Body of pancreas (tissue), 4 donors: ENCODE data around the gene TMEM178B.

Experiments used
- POLR2A ChIP-seq, 3 donors: fragments of 450-650 bp; IDR thresholded peaks; one replicate each; pipeline ENCODE4 v1.6.1; 2016; ENCODE audit warnings: antibody characterized with exemption in 3 of 3, mild to moderate bottlenecking in 2 of 3
- TF ChIP-seq, protein P1 (sequence below), 7 experiments: fragments of 450-650 bp in 4 of 7; fragments of 200-600 bp in 3 of 7; sonication (generic) in 3 of 7; IDR thresholded peaks; one replicate each; pipeline ENCODE4 v1.5.1; 2016 to 2019; ENCODE audit warnings: antibody characterized with exemption in 7 of 7

DNA sequence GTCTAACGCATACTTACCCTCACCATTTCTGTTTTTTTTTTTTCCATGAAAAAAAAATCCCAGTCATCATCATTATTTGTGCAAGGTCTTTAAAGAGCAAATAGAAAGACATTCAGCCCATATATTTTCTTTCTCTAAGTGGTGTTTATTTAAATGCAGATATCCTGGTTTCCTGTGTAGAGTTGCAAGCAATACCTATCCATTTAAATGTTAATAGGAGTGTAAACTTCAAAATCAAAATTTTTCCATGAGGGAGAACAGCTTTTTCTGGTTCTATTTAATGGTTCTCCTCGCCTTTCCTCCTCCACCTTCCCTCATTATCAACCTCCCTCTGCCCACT is 357.2 kb downstream of the TMEM178B start:
- TF ChIP-seq, protein P1, sequence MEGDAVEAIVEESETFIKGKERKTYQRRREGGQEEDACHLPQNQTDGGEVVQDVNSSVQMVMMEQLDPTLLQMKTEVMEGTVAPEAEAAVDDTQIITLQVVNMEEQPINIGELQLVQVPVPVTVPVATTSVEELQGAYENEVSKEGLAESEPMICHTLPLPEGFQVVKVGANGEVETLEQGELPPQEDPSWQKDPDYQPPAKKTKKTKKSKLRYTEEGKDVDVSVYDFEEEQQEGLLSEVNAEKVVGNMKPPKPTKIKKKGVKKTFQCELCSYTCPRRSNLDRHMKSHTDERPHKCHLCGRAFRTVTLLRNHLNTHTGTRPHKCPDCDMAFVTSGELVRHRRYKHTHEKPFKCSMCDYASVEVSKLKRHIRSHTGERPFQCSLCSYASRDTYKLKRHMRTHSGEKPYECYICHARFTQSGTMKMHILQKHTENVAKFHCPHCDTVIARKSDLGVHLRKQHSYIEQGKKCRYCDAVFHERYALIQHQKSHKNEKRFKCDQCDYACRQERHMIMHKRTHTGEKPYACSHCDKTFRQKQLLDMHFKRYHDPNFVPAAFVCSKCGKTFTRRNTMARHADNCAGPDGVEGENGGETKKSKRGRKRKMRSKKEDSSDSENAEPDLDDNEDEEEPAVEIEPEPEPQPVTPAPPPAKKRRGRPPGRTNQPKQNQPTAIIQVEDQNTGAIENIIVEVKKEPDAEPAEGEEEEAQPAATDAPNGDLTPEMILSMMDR (IDR thresholded peaks at IDR 0.05): no peak
- TF ChIP-seq POLR2A (IDR thresholded peaks at IDR 0.05): no peak
